ENCODE measurements around the gene TEKT5.
"Not testable (repeated sequence)": the region's sequence is repeated elsewhere in the genome, so short reads cannot be mapped to it uniquely, and the experiment has no call there.

TEKT5 gene

DNA sequence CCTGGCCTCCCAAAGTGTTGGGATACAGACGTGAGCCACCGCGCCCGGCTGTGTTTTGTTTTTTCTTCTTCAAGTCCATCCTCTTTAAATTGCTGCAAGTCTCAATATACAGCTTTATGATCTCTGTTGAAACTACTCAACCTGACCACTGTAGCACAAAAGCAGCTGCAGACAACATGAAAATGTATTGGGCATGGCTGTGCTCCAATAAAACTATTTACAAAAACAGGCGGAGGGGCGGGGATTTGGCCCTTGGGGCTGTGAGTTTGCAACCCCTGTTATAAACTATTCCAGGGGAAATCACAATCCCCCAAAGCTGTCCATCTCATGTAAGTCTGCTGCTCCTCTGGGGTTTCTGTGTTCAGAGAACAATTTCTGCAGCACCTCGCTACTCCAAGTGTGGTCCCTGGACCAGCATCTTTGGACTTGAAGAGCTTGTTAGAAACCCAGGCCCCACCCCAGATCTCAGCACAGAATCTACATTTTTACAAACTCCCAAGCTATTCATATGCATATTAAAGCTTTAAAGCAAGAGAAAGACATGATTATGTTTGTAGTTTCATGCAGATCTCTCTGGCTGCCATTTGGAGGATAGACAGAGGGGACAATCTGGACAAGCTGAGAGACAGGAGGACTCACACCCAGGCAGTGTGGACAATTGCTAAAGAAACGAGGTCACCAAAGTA is 33.6 kb downstream of the TEKT5 start:
- FAIRE-seq (no peak), DNase-seq (ENCODE audit: low spot score) (no peak)

DNA sequence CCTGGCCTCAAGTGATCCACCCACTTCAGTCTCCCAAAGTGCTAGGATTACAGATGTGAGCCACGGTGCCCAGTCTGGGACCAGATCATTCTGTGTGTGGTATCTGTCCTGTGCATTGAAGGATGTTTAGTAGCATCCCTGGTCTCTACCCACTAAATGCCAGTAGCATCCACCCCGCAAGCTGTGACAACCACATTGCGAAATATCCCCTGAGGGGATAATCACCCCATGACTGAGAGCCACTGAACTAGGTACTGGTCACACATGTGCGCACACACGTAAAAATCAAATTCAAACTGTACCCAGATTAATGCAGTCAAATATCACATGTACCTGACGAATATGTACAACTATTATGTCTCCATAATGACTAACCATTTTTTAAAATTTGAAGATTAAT is 35.8 kb downstream of the TEKT5 start:
- DNase-seq (ENCODE audit: low spot score) (no peak), FAIRE-seq (no peak)

DNA sequence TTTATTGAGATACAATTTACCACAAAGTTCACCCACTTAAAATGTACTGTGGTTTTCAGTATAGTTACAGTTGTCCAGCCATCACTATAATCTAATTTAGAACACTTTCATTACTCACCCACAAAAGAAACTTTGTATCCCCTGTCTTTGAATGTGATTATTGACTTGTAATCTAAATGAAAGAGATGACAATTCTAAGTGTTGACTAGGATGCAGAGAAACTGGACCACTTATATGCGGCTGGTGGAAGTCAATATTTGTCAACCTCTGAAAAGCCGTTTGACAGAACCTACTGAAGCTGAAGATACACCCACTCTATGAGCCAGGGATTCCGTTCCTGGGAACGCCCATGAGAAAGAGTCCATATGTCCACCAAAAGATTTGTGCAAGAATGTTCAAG is 36.8 kb downstream of the TEKT5 start:
- FAIRE-seq (no peak), DNase-seq (ENCODE audit: low spot score) (no peak)

DNA sequence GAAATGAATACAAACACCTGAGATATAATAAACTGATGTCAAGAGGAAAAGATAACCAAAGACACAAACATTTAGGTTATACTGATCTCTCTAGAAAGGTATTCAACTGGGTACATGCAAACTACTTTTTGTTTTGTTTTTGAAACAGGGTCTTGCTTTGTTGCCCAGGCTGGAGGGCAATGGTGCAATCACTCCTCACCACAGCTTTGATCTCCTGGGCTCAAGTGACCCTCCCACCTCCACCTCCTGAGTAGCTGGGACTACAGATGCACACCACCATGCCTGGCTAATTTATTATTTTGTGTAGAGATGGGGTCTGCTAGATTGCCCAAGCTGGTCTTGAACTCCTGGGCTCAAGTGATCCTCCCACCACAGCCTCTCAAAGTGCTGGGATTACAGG is 38.1 kb downstream of the TEKT5 start:
- DNase-seq (ENCODE audit: low spot score) (no peak), FAIRE-seq (no peak)

DNA sequence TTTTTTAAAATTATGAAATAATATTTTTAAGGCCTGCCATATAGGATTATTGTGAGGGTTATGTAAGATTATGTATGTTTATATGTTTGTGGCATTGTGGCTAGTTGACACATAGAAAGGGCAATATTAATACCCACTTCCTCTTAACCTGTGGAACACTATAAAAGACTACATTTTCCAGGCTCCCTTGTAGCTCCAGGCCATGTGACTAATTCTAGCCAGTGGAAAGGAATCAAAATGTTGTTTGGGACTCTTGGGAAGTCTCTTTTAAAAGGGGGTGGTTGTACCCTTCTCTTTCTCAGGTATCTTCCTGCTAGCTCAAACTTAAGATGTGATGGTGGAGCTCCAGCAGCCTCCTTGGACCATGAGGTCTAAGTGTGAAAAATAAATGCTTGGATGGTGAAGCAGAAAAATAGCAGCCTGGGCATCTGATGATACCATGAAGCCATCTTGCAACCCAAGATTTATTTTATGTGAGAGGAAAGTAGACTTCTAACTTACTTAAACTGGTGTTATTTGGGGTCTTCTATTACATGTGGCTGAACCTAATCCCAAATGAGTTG is 39.2 kb downstream of the TEKT5 start:
- DNase-seq (ENCODE audit: low spot score) (no peak), FAIRE-seq (no peak)

DNA sequence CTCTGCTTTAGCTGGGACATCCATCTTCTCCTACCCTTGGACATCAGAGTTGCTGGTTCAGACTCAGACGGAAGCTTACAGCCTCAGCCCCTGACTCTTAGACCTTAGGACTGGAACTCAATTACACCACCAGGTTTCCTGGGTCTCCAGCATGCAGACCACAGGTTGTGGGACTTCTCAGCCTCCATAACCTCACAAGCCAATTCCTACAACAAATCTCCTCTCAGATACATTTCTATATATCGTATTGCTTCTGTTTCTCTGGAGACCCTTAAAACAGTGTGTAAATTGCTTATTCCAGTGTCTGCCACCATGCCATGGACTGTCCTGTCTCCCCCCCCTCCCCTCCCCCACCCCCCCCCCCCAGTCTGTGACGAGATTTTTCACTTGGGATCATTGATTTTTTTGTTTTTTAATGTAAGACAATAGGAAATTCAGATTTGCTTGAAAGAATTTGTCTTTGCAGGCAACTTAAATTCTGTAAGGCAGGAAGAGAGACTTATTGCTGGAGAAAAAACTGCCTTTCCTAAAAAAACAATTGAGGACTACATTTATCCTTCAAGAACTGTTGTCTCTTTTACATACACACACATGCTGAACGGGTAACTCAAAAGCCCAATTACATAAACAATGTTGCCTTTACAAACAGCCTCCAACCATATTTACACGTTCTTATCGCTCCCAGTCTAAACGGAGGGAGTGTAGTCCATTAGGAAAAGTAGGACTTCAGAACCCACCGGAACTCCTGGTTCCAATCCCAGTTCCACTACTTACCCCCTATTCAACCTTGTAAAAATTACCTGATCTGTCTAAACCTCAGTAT is 39.9 kb downstream of the TEKT5 start:
- no peak for FAIRE-seq
- no peak for DNase-seq (ENCODE audit: low spot score)

DNA sequence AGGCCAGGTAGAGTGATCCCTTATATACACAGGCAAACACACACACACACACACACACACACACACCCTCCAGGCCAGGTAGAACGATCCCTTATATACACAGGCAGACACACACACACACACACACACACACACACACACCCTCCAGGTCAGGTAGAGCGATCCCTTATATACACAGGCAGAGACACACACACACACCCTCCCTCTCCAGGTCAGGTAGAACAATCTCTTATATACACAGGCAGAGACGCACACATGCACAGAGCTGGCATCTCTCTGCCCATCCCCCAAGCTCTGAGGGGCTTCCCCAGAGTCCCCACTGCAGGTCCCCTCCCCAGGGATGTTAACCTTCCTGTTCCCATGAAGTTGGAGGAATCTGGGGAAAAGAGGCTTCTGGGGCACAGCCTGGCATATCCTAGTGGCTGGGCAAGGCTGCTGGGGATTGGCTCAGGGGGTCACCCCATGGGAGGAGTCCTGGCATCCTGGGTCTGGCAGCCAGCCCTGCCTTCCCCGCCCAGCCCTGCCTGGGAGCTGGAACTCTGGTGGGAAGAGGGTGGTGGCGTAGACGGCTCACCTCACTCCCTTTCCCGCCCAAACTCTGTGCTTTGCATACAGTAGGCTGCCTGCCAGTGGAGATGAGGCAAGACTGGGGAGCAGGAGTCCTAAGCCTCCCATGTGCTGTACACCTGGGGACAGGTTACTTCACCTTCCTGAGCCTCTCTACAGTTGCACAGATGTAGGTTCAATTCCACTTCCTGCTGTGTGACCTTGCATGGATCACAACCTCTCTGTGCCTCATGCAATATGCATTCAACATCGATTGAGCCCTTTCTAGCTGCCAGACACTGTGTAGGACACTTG is 41.8 kb downstream of the TEKT5 start:
- no peak for DNase-seq (ENCODE audit: low spot score)
- no peak for FAIRE-seq

DNA sequence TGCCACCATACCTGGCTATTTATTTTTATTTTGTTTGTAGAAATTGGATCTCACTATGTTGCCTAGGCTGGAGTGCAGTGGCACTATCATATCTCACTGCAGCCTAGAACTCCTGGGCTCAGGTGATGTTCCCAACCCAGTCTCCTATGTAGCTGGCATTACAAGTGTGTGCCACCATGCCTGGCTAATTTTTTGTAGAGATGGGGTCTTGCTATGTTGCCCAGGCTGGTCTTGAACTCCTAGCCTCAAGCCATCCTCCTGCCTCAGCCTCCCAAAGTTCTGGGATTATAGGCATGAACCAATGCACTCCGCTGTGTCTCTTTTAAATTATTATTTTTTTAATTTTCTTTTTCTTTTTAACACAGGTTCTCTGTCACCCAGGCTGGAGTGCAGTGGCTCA is 45.6 kb downstream of the TEKT5 start:
- not testable (repeated sequence) for FAIRE-seq; DNase-seq (ENCODE audit: low spot score)

DNA sequence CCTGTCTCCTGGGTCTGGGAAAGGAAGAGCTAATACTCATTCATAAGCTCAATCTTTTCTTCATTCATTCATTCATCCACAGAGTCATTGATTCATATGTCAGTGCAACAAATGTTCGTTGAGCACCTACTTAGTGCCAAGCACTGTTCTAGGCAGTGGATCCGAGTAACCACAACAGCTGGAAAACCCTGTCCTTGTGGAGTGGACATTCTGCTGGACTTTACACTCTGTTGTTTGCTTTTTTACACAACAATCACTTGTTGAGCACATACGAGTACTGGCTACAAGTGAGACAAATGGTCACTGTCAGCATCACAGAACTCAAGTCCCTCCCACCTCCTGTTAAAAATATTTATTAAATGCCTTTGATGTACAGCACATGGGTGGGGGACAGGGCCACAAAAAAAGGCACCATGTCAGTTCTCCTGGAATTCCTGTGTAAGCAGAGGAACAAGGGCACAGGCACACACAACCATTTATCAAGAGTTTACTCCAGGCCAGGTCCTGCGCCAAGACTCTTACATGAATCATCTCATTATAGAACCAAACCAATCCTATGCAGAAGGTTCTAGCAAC is 46.9 kb downstream of the TEKT5 start:
- FAIRE-seq (no peak), DNase-seq (ENCODE audit: low spot score) (no peak)

DNA sequence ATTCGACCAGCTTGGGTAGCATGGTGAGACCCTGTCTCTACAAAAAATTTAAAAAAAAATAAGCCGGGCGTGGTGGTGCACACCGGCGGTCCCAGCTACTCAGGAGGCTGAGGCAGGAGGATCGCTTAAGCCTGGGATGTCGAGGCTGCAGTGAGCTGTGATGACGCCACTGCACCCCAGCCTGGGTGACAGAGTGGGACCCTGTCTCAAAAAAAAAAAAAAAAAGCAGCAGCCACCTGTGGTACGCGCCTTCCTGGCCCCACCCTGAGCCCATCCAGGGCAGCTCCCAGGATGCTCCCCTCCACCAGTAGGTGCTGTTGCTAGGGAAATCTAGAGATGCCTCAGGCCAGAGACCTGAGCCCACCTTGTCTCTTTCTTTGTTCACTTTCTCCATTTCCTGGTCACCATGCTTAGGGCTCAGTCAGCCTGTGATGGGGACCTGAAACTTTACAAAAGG is 47.4 kb downstream of the TEKT5 start:
- DNase-seq (ENCODE audit: low spot score): no peak
- FAIRE-seq: no peak

DNA sequence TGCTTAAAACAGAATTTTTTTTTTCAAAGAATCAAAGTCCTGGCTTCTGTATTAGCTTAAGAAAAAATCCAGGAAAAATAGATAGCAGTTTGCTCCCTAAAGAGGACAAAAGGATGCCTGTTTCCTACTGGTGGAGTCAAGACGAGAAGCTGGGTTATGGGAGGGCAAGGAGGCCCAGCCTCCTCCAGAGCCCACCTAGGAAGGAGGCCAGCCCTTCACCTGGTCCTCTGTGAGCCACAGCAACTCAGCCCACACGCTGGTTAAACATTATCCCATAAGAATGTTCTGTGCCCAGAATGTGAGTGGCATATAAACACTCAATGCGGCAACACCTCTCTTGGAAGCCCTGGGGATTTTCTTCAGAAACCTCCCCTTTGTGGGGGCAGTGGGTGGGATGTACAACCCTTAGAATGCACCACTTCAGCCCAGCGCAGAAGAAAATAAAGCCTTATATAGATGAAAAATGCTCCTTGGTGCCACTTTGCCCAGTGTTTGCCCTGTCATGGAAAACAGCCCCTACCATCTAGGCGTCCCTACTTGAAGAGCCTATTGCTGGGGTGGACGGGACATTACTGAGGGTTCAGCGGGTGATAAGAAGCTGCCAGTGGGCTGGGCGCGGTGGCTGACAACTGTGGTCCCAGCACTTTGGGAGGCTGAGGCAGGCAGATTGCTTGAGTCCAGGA is 48.0 kb downstream of the TEKT5 start:
- FAIRE-seq (no peak), DNase-seq (ENCODE audit: low spot score) (no peak)

DNA sequence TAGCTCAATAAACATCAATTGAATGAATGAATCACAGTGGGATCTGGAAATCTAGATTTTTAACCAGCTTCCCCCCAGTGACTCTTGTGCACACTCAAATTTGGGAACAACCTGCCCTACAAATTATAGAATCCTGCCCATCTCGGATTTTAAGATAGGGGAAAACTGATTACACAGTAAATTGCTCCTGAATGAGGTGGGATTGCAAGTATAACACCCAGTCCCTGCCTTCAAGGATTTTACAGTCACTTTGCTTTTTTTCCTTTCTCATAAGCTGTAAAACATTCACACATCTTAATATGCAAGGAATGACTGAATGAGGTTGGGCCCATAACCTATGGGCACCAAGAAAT is 48.5 kb downstream of the TEKT5 start:
- no peak for FAIRE-seq
- DNase-seq (ENCODE audit: low spot score): no peak

DNA sequence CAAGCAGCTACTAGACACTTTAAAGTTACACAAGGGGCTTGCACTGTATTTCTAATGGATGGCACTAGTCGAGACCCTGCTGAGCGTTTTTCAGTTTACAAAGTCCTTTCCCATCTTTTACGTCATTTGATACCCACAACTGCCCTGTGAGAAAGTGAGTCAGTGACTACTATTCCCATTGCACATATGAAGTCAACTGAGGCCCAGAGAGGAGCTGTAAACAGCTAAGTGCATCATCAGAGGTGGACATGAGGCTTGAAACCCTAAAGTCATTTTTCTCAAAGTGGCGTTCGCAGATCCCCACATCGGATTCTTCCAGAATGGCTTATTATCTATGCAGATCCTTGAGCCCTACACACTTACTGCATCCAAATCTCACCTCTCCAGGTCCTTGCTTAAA is 50.6 kb downstream of the TEKT5 start:
- no peak for DNase-seq (ENCODE audit: low spot score)
- FAIRE-seq: no peak

DNA sequence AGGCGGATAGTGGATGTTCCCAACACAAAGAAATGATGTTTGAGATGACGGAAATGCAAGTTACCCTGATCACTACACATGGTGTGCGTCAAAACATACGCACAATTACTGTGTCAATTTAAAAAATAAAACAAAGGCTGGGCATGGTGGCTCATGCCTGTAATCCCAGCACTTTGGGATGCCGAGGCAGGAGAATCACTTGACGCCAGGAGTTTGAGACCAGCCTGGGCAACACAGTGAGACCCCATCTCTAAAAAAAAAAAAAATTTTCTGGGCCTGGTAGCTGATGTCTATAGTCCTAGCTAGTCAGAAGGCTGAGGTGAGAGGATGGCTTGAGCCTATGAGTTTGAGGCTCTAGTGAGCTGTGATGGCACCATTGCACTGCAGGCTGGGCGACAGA is 51.8 kb downstream of the TEKT5 start:
- no peak for FAIRE-seq

DNA sequence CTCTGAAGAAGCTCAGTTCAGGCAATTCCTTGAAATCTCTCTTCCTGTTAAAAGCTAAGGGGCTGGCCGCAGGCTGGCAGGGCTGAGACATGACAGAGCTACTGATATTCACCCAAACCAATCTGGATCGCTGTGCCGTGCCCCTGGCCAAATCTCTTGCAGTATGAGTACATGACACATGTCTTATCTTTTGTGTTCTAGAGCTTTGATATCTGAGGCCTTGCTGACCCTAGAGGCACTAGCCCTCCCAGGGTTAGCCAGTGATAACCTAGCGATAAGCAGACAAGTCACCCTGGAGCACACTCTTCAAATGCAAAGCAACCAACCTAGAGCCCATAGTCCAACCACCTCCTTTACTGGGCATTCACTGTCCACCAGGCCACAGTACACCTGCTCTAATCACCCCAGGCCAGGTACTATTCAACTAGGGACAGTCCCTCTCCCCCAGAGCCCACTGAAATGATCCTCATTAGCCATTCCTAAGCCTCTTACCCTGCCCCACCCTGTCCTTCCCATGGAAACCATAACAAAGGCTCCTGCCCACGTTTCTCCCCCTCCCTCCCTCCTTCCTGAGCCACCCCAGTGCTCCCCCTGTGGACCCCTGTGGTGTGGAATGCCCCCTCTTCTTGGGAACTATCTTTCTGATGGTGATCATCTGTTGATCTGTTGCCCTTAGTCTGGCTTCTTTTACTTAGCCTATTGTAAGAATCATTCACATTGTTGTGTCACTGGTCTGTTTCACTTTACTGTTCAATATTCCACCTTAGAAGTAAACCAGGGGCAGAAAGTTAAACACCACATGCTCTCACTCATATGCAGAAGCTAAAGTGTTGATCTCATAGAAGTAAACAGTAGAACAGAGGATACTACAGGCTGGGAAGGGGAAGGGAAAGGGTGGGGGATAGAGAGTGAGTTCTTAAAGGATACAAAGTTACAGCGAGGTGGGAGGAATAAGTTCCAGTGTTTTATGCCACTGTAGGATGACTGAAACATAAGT is 52.5 kb downstream of the TEKT5 start:
- DNase-seq (ENCODE audit: low spot score) (no peak), FAIRE-seq (no peak)

More for the DNA sequence above, 51.8 kb downstream of the TEKT5 start:
- no peak for DNase-seq (ENCODE audit: low spot score)

DNA sequence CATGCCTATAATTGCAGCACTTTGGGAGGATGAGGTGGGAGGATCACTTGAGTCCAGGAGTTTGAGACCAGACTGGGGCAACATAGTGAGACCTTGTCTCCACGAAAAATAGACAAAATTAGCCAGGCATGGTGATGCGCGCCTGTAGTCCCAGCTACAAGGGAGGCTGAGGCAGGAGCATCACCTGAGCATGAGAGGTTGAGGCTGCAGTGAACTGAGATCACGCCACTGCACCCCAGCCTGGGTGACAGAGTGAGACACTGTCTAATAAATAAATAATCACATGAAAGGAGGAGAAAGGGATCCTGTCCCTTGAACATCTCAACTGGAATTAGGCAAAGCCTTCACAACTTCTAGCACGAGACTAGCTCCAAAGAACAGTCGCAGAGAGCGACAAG is 53.2 kb downstream of the TEKT5 start:
- FAIRE-seq (no peak), DNase-seq (ENCODE audit: low spot score) (no peak)

DNA sequence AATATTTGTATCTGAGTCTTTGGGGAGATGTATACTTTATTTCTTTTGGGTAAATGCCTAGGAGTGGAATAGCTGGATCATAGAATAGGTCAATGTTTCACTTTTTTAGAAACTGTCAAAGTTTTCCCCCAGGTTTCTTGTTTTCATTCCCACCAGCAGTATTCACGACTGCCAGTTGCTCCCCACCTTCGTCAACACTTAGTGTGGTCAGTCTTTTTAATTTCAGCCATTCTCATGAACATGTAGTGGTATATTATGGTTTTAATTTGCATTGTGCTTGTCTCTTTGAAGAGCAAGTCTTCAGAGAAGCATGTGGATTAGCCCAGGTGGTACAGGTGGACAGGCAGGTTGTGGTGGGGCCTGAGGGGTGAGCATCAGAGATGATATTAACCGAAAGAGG is 53.8 kb downstream of the TEKT5 start:
- DNase-seq (ENCODE audit: low spot score) (no peak), FAIRE-seq (no peak)

DNA sequence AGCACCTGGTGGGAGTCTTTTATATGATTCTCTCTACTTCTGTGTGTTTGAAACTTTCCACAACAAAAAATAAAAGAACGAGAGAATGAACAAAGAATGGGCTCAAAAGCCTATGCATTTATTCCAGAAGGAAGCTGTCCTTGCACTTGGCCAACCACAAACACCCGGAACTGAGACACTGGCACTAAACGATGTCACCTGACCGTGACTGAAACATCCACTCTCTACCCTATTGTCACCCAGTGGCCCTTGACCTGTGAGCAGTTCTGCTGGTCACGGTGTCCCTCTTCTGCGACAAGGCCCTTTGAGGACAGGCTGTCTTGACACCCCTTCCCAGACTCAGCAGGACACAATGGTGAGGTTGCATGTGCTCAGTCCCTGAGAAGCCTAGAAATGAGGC is 56.6 kb downstream of the TEKT5 start:
- FAIRE-seq: no peak
- no peak for DNase-seq (ENCODE audit: low spot score)

DNA sequence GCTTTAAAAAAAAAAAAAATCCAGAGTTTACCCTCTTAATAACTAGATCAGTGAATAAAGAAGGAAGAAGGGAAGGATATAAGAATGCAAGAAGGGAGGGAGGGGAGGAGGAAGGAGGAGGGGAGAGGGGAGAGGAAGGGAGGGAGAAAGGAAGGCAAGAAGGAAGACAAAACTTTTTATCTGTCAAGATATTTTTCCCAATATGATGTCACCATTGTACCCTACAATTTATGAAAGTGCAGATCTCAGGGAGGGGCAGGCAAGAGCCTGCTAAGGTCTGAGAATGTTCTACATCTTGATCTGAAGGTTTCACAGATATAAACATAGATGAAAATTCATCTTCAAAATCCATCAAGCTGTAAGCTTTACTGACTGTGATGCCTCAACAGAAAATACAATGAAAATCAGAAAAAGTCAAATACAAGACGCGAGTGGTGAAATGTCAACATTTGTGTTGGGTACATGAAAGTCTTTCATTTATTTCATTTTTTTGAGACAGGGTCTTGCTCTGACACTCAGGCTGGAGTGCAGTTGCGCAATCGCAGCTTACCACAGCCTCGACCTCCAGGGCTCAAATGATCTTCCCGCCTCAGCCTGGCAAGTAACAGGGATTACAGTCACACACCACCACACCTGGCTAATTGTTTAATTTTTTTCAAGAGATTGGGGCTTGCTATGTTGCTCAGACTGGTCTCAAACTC is 57.2 kb downstream of the TEKT5 start:
- no peak for FAIRE-seq

More for the DNA sequence above, 57.2 kb downstream of the TEKT5 start:
- no peak for DNase-seq (ENCODE audit: low spot score)

Measured in RCC 7860 (cell line).